Measurements from ENCODE around the gene KCNMA1. TPM values are rescaled to one million over a fixed set of nuclear protein-coding genes. Genes with fewer than 3 reads are reported as not detected.

The KCNMA1 gene
- total RNA-seq, 1 experiment from 2014 or later: 20.7 TPM

DNA sequence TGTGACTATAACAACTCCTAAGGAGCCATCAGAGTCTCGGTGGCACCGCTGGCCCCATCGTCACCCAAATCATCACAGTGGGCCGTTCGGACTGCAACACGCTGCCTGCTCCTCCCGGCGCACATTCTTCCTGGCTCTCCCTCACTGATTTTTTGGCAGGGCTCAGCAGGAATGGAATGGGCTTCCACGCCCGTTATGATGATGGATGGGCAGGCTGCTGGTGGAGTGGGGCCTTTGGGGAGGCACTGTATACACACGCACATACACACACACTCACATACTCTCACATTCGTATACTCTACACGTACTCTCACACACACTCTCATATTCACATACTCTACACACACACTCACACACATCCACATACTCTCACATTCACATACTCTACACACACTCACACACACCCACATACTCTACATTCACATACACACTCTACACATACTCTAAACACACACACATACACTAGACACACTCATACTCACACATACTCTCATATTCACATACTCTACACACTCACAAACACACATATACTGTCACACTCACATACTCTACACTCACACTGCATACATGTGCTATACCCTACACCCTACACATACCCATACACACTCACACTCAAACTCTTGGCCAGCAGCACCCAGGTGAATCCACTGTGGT is 99.8 kb downstream of the KCNMA1 start:
- peaks cover 17% of the 10 kb centered on the region for H3K4me1 ChIP-seq
- Mint-ChIP-seq H3K27me3 (ENCODE audit: insufficient read depth, unreplicated experiment) (no peaks in the 10 kb centered on the region), H3K4me3 (ENCODE audit: unreplicated experiment) (no peak overlapping the region), H3K9me3 (ENCODE audit: unreplicated experiment) (peaks cover 4% of the 10 kb centered on the region), H3K4me1 (ENCODE audit: low read depth, unreplicated experiment) (peaks cover 11% of the 10 kb centered on the region), H3K27ac (ENCODE audit: unreplicated experiment) (no peak overlapping the region), H3K36me3 (ENCODE audit: insufficient read depth, unreplicated experiment) (no peaks in the 10 kb centered on the region)
- ChIA-PET CTCF (no interaction called here), POLR2A (no interaction called here)
- H3K4me3 ChIP-seq (ENCODE audit: low read depth, low read length): no peak overlapping the region
- 0 out of 2 replicates have a peak, but pooled peaks cover 3% of the 10 kb centered on the region for H3K9me3 ChIP-seq
- DNase-seq: no peak
- no peaks in the 10 kb centered on the region for H3K27me3 ChIP-seq (replicated peaks; ENCODE audit: control insufficient read depth, insufficient read depth, low read length)
- TF ChIP-seq, protein P1, sequence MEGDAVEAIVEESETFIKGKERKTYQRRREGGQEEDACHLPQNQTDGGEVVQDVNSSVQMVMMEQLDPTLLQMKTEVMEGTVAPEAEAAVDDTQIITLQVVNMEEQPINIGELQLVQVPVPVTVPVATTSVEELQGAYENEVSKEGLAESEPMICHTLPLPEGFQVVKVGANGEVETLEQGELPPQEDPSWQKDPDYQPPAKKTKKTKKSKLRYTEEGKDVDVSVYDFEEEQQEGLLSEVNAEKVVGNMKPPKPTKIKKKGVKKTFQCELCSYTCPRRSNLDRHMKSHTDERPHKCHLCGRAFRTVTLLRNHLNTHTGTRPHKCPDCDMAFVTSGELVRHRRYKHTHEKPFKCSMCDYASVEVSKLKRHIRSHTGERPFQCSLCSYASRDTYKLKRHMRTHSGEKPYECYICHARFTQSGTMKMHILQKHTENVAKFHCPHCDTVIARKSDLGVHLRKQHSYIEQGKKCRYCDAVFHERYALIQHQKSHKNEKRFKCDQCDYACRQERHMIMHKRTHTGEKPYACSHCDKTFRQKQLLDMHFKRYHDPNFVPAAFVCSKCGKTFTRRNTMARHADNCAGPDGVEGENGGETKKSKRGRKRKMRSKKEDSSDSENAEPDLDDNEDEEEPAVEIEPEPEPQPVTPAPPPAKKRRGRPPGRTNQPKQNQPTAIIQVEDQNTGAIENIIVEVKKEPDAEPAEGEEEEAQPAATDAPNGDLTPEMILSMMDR (IDR thresholded peaks at IDR 0.05; ENCODE audit: insufficient read depth in 1 of 2, low read depth in 1 of 2, low read length in 1 of 2, severe bottlenecking in 1 of 2, unreplicated experiment in 1 of 2): no peak
- H3K36me3 ChIP-seq (ENCODE audit: control insufficient read depth, insufficient read depth, low read length): no peaks in the 10 kb centered on the region
- intact Hi-C loops (cut with micrococcal nuclease; ENCODE audit: unreplicated experiment): no loop called here
- no TSS peak for BruUV-seq (replicated peaks)

DNA sequence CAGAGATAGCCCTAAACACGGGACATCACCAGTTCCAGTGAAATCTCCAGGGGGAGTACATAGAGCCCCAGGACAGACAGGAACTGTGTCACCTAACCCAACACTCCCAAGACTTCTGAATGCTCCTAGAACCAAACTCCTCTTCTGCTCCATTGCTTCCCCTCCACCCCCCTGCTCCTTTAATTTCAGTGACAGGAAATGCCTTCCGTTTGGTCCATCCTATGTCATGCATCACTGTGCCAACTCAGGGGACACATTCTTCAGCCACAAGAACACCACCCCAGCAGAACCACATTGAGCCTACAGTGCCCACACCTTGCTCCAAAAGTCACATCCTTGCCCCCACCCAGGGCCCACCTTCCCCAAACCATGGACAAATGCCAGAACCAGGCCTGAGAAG is 100.5 kb downstream of the KCNMA1 start:
- Mint-ChIP-seq H3K36me3 (ENCODE audit: insufficient read depth, unreplicated experiment) (no peaks in the 10 kb centered on the region), H3K27ac (ENCODE audit: unreplicated experiment) (no peak overlapping the region), H3K4me1 (ENCODE audit: low read depth, unreplicated experiment) (peaks cover 13% of the 10 kb centered on the region), H3K9me3 (ENCODE audit: unreplicated experiment) (no peaks in the 10 kb centered on the region), H3K4me3 (ENCODE audit: unreplicated experiment) (no peak overlapping the region), H3K27me3 (ENCODE audit: insufficient read depth, unreplicated experiment) (no peaks in the 10 kb centered on the region)
- no peak for DNase-seq
- H3K4me3 ChIP-seq (ENCODE audit: low read depth, low read length): no peak overlapping the region
- BruUV-seq (replicated peaks): no TSS peak
- intact Hi-C loops (cut with micrococcal nuclease; ENCODE audit: unreplicated experiment): no loop called here
- TF ChIP-seq, protein P1 (IDR thresholded peaks at IDR 0.05; ENCODE audit: insufficient read depth in 1 of 2, low read depth in 1 of 2, low read length in 1 of 2, severe bottlenecking in 1 of 2, unreplicated experiment in 1 of 2): no peak
- POLR2A ChIA-PET: no interaction called here
- H3K27me3 ChIP-seq (replicated peaks; ENCODE audit: control insufficient read depth, insufficient read depth, low read length): no peaks in the 10 kb centered on the region
- CTCF ChIA-PET: no interaction called here
- peaks cover 17% of the 10 kb centered on the region for H3K4me1 ChIP-seq
- H3K9me3 ChIP-seq: 0 out of 2 replicates have a peak, but pooled peaks cover 3% of the 10 kb centered on the region
- no peaks in the 10 kb centered on the region for H3K36me3 ChIP-seq (ENCODE audit: control insufficient read depth, insufficient read depth, low read length)

DNA sequence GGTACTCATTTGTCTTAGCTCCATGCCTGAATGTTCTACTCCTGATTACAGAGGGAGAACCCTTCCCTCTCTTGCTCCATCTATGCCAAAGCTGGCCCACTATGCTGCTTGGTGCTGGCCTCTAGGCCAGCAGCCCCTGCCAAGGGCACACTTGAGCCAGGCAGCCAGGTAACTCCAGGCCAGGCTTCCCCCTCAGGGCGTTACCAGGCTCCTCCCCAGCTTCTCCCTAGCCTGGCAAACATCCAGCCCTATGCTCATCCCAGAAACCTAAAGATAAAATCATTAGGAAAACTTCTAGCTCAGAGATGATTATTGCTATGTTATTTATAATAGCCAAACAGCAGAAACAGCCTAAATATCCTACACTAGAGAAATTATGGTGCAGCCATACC is 103.7 kb downstream of the KCNMA1 start:
- no peak overlapping the region for H3K4me3 Mint-ChIP-seq (ENCODE audit: unreplicated experiment)
- DNase-seq: no peak
- peaks cover 9% of the 10 kb centered on the region for H3K4me1 Mint-ChIP-seq (ENCODE audit: low read depth, unreplicated experiment)
- Histone ChIP-seq H3K36me3 (ENCODE audit: control insufficient read depth, insufficient read depth, low read length) (no peaks in the 10 kb centered on the region), H3K4me3 (ENCODE audit: low read depth, low read length) (no peak overlapping the region), H3K4me1 (peaks cover 4% of the 10 kb centered on the region), H3K27me3 (replicated peaks; ENCODE audit: control insufficient read depth, insufficient read depth, low read length) (no peaks in the 10 kb centered on the region), H3K9me3 (no peaks in the 10 kb centered on the region)
- no peaks in the 10 kb centered on the region for H3K36me3 Mint-ChIP-seq (ENCODE audit: insufficient read depth, unreplicated experiment)
- H3K27me3 Mint-ChIP-seq (ENCODE audit: insufficient read depth, unreplicated experiment): no peaks in the 10 kb centered on the region
- H3K9me3 Mint-ChIP-seq (ENCODE audit: unreplicated experiment): no peaks in the 10 kb centered on the region
- CTCF ChIA-PET: interaction anchor here (0.6 kb wide), 1 partner anchor 1854 kb away, joined by 4 read pairs; no protein-coding TSS in a partner anchor
- H3K27ac Mint-ChIP-seq (ENCODE audit: unreplicated experiment): no peak overlapping the region
- TF ChIP-seq, protein P1 (IDR thresholded peaks at IDR 0.05; ENCODE audit: insufficient read depth in 1 of 2, low read depth in 1 of 2, low read length in 1 of 2, severe bottlenecking in 1 of 2, unreplicated experiment in 1 of 2): no peak
- POLR2A ChIA-PET: no interaction called here
- no TSS peak for BruUV-seq (replicated peaks)
- intact Hi-C loops (cut with micrococcal nuclease; ENCODE audit: unreplicated experiment): no loop called here
